ENCODE data around the gene DSTYK. TPM values are rescaled to one million over a fixed set of nuclear protein-coding genes. Genes with fewer than 3 reads are reported as not detected.

The DSTYK gene
- total RNA-seq, 1 experiment from 2014 or later = 11.3 TPM

DNA sequence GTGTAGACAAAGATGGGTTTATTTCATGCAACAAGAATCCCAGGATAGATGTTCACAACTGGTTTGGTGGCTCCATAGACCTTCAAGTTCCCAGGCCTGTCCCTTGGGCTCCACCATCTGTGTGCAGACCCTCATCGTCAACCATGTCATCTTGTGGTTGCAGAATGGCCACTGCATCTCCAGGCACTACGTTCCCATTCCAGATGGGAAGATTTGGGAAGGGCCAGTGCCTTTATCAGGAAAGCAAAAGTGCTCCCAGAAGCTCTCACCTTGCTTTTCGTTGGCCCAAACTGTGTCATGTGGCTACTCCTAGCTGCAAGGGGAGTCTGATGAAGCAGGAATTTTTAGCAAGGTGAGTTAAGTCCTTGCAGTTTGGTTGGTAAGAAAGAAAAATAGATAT, 29.1 kb upstream of the DSTYK start:
- no peaks in the 10 kb centered on the region for H3K4me1 ChIP-seq (ENCODE audit: control insufficient read depth, insufficient read depth, low read length)
- POLR2A ChIA-PET = no interaction called here
- CTCF ChIA-PET = no interaction called here
- H3K36me3 ChIP-seq (ENCODE audit: control insufficient read depth, insufficient read depth, low read length) = no peaks in the 10 kb centered on the region
- DNase-seq (ENCODE audit: low read depth, low spot score) (no peak), ATAC-seq (no peak)
- no peak overlapping the region for H3K27ac ChIP-seq (ENCODE audit: low read length)
- no TSS peak for BruUV-seq (replicated peaks)
- no peak overlapping the region for H3K4me3 ChIP-seq (ENCODE audit: low read depth in 2 of 2, low read length in 2 of 2)
- TF ChIP-seq TCF7L2 (IDR thresholded peaks at IDR 0.05; ENCODE audit: low read depth, low read length) (no peak), POLR2AphosphoS5 (IDR thresholded peaks at IDR 0.05; ENCODE audit: low read depth, low read length) (no peak)
- TF ChIP-seq, protein P1, sequence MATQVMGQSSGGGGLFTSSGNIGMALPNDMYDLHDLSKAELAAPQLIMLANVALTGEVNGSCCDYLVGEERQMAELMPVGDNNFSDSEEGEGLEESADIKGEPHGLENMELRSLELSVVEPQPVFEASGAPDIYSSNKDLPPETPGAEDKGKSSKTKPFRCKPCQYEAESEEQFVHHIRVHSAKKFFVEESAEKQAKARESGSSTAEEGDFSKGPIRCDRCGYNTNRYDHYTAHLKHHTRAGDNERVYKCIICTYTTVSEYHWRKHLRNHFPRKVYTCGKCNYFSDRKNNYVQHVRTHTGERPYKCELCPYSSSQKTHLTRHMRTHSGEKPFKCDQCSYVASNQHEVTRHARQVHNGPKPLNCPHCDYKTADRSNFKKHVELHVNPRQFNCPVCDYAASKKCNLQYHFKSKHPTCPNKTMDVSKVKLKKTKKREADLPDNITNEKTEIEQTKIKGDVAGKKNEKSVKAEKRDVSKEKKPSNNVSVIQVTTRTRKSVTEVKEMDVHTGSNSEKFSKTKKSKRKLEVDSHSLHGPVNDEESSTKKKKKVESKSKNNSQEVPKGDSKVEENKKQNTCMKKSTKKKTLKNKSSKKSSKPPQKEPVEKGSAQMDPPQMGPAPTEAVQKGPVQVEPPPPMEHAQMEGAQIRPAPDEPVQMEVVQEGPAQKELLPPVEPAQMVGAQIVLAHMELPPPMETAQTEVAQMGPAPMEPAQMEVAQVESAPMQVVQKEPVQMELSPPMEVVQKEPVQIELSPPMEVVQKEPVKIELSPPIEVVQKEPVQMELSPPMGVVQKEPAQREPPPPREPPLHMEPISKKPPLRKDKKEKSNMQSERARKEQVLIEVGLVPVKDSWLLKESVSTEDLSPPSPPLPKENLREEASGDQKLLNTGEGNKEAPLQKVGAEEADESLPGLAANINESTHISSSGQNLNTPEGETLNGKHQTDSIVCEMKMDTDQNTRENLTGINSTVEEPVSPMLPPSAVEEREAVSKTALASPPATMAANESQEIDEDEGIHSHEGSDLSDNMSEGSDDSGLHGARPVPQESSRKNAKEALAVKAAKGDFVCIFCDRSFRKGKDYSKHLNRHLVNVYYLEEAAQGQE (IDR thresholded peaks at IDR 0.05; ENCODE audit: insufficient read depth in 1 of 2, low read depth in 2 of 2, low read length in 1 of 2) = no peak
- no peaks in the 10 kb centered on the region for H3K9me3 ChIP-seq (ENCODE audit: control insufficient read depth, insufficient read depth, low read depth, low read length)
- in situ Hi-C loops (cut with HindIII; ENCODE audit: low pct_unique_long_range_greater_than_20kb, low sequenced_read_pairs) = no loop called here
- no peaks in the 10 kb centered on the region for H3K27me3 ChIP-seq (ENCODE audit: control insufficient read depth, insufficient read depth, low read length)
- intact Hi-C loops (cut with micrococcal nuclease; ENCODE audit: unreplicated experiment) = no loop called here

DNA sequence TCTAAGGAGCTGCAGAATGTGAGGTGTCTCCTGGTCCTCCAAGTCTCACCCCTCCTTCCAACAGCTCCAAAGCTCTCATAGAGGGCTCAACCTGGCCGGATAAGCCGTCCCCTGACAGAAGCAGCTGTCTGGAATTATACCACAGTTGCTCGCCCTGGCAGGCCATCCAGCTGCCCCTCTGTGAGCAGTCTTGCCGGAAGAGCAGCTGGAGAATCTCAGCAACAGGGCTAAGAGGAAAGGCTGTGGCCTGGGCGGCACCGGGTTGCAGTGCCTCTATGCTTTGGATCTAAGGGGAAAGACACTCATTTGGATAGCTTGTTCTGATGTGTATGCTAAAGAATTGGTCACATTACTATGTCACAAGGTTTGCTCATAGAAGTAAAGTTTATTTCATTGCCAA, 28.6 kb upstream of the DSTYK start:
- Histone ChIP-seq H3K27ac (ENCODE audit: low read length) (no peak overlapping the region), H3K4me1 (ENCODE audit: control insufficient read depth, insufficient read depth, low read length) (no peaks in the 10 kb centered on the region), H3K27me3 (ENCODE audit: control insufficient read depth, insufficient read depth, low read length) (no peaks in the 10 kb centered on the region), H3K36me3 (ENCODE audit: control insufficient read depth, insufficient read depth, low read length) (no peaks in the 10 kb centered on the region), H3K9me3 (ENCODE audit: control insufficient read depth, insufficient read depth, low read depth, low read length) (no peaks in the 10 kb centered on the region), H3K4me3 (ENCODE audit: low read depth in 2 of 2, low read length in 2 of 2) (no peak overlapping the region)
- in situ Hi-C loops (cut with HindIII; ENCODE audit: low pct_unique_long_range_greater_than_20kb, low sequenced_read_pairs) = no loop called here
- DNase-seq (ENCODE audit: low read depth, low spot score) (no peak), ATAC-seq (no peak)
- ChIA-PET POLR2A (no interaction called here), CTCF (no interaction called here)
- TF ChIP-seq, protein P1 (IDR thresholded peaks at IDR 0.05; ENCODE audit: insufficient read depth in 1 of 2, low read depth in 2 of 2, low read length in 1 of 2) = no peak
- TF ChIP-seq POLR2AphosphoS5 (IDR thresholded peaks at IDR 0.05; ENCODE audit: low read depth, low read length) (no peak), TCF7L2 (IDR thresholded peaks at IDR 0.05; ENCODE audit: low read depth, low read length) (no peak), SIN3A (IDR thresholded peaks at IDR 0.05; ENCODE audit: borderline replicate concordance, insufficient read depth, low read depth, low read length) (no peak)
- TF ChIP-seq, protein P2, sequence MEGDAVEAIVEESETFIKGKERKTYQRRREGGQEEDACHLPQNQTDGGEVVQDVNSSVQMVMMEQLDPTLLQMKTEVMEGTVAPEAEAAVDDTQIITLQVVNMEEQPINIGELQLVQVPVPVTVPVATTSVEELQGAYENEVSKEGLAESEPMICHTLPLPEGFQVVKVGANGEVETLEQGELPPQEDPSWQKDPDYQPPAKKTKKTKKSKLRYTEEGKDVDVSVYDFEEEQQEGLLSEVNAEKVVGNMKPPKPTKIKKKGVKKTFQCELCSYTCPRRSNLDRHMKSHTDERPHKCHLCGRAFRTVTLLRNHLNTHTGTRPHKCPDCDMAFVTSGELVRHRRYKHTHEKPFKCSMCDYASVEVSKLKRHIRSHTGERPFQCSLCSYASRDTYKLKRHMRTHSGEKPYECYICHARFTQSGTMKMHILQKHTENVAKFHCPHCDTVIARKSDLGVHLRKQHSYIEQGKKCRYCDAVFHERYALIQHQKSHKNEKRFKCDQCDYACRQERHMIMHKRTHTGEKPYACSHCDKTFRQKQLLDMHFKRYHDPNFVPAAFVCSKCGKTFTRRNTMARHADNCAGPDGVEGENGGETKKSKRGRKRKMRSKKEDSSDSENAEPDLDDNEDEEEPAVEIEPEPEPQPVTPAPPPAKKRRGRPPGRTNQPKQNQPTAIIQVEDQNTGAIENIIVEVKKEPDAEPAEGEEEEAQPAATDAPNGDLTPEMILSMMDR (IDR thresholded peaks at IDR 0.05) = no peak
- no TSS peak for BruUV-seq (replicated peaks)
- intact Hi-C loops (cut with micrococcal nuclease; ENCODE audit: unreplicated experiment) = no loop called here
